Measurements from ENCODE around the gene PARP14.

DNA sequence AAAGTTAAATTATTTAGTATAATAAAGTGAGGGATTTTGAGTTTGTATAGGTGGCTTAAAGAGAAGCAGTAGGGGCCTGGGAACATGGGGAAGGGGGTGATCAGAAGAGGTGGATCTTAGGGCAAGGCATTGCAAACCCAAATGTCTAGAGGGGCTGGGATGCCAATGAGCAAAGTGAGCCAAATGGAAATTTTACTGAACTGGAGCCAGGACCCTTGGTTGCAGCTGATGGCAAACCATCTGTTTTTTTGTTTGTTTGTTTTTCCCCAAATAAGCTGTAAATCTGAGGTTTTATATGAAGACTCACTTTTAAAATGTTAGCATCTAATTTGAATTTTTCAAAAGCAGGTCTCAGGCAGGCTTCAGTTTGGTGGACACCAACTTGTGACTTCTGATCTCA is 14.8 kb upstream of the PARP14 start:
- TF ChIP-seq TAF1 (IDR thresholded peaks at IDR 0.05; ENCODE audit: borderline replicate concordance, insufficient read depth, low read length) (no peak), POLR2AphosphoS5 (IDR thresholded peaks at IDR 0.05; ENCODE audit: low read depth, low read length) (no peak)
